H9 (cell line): ENCODE data around the gene TST. TPM values are rescaled to one million over a fixed set of nuclear protein-coding genes. Genes with fewer than 3 reads are reported as not detected.

Source experiments
- DNase-seq: peaks from one replicate; pipeline ENCODE4 v3.0.0-alpha.2; 2017
- H2AFZ ChIP-seq: one replicate; pipeline ENCODE4 v1.6.1; 2013; ENCODE audit warnings: mild to moderate bottlenecking, low read length, control low read depth, moderate library complexity
- H2AK5ac ChIP-seq: 2 replicates; pipeline ENCODE4 v1.6.1; 2013; ENCODE audit warnings: low read length, control low read depth, mixed read lengths; ENCODE audit not compliant: insufficient read length
- H2BK120ac ChIP-seq: one replicate; pipeline ENCODE4 v1.6.1; 2013; ENCODE audit warnings: low read depth, mild to moderate bottlenecking, low read length, control low read depth, inconsistent platforms; ENCODE audit not compliant: poor library complexity, severe bottlenecking
- H2BK12ac ChIP-seq: 2 replicates; pipeline ENCODE4 v1.6.1; 2013; ENCODE audit warnings: low read length, control low read depth, mixed read lengths, low read depth; ENCODE audit not compliant: insufficient read length
- H2BK15ac ChIP-seq: 2 replicates; pipeline ENCODE4 v1.6.1; 2013; ENCODE audit warnings: low read depth, low read length, control low read depth
- H2BK20ac ChIP-seq: one replicate; pipeline ENCODE4 v1.6.1; 2013; ENCODE audit warnings: low read depth, mild to moderate bottlenecking, low read length, control low read depth, inconsistent platforms; ENCODE audit not compliant: poor library complexity, severe bottlenecking
- H2BK5ac ChIP-seq: 2 replicates; pipeline ENCODE4 v1.6.1; 2013; ENCODE audit warnings: low read length, control low read depth, mixed read lengths; ENCODE audit not compliant: insufficient read length
- H3K14ac ChIP-seq: 2 replicates; pipeline ENCODE4 v1.6.1; 2013; ENCODE audit warnings: low read length, control low read depth; ENCODE audit not compliant: insufficient read depth
- H3K18ac ChIP-seq: 2 replicates; pipeline ENCODE4 v1.6.1; 2013; ENCODE audit warnings: low read depth, mild to moderate bottlenecking, mixed read lengths, low read length, control low read depth; ENCODE audit not compliant: insufficient read length
- H3K23ac ChIP-seq: 2 replicates; pipeline ENCODE4 v1.6.1; 2013; ENCODE audit warnings: low read length, control low read depth, mixed read lengths, low read depth; ENCODE audit not compliant: insufficient read length
- H3K23me2 ChIP-seq: 2 replicates; pipeline ENCODE4 v1.6.1; 2013; ENCODE audit warnings: low read depth, mild to moderate bottlenecking, mixed read lengths, low read length, control low read depth; ENCODE audit not compliant: insufficient read length, poor library complexity, severe bottlenecking
- H3K27ac ChIP-seq: 2 replicates; pipeline ENCODE4 v1.5.1; 2013; ENCODE audit warnings: low read length, control low read depth, mixed read lengths, low read depth; ENCODE audit not compliant: insufficient read length
- H3K27me3 ChIP-seq: 2 replicates; pipeline ENCODE4 v1.6.1; 2013; ENCODE audit warnings: low read length, control low read depth, inconsistent platforms; ENCODE audit not compliant: insufficient read depth
- H3K4ac ChIP-seq: 2 replicates; pipeline ENCODE4 v1.6.1; 2013; ENCODE audit warnings: low read depth, mild to moderate bottlenecking, control low read depth, inconsistent platforms, low read length, moderate library complexity
- H3K4me1 ChIP-seq: 2 replicates; pipeline ENCODE4 v1.6.1; 2013; ENCODE audit warnings: low read length, control low read depth, inconsistent platforms; ENCODE audit not compliant: insufficient read depth
- H3K4me2 ChIP-seq: 2 replicates; pipeline ENCODE4 v1.6.1; 2013; ENCODE audit warnings: low read length, control low read depth, mixed read lengths; ENCODE audit not compliant: insufficient read length, insufficient read depth
- H3K56ac ChIP-seq: 2 replicates; pipeline ENCODE4 v1.6.1; 2013; ENCODE audit warnings: low read depth, mild to moderate bottlenecking, mixed read lengths, low read length, control low read depth; ENCODE audit not compliant: insufficient read length
- H3K79me1 ChIP-seq: 2 replicates; pipeline ENCODE4 v1.6.1; 2013; ENCODE audit warnings: low read depth, mild to moderate bottlenecking, moderate library complexity, low read length, control low read depth, inconsistent platforms; ENCODE audit not compliant: insufficient read depth, poor library complexity, severe bottlenecking
- H3K79me2 ChIP-seq: 2 replicates; pipeline ENCODE4 v1.6.1; 2013; ENCODE audit warnings: low read length, control low read depth, inconsistent platforms; ENCODE audit not compliant: insufficient read depth
- H3K9ac ChIP-seq: 2 replicates; pipeline ENCODE4 v1.6.1; 2013; ENCODE audit warnings: low read length, control low read depth, mixed read lengths; ENCODE audit not compliant: insufficient read length; ENCODE audit errors: extremely low read depth
- H3K9me3 ChIP-seq: one replicate; pipeline ENCODE4 v1.6.1; 2013; ENCODE audit warnings: low read depth, low read length, inconsistent platforms; ENCODE audit not compliant: control insufficient read depth
- H3T11ph ChIP-seq: one replicate; pipeline ENCODE4 v1.6.1; 2013; ENCODE audit warnings: mild to moderate bottlenecking, low read length, control low read depth, inconsistent platforms
- H4K20me1 ChIP-seq: one replicate; pipeline ENCODE4 v1.6.1; 2013; ENCODE audit not compliant: control insufficient read depth, insufficient read length, insufficient read depth
- H4K5ac ChIP-seq: 2 replicates; pipeline ENCODE4 v1.6.1; 2013; ENCODE audit warnings: low read depth, mild to moderate bottlenecking, mixed read lengths, low read length, control low read depth; ENCODE audit not compliant: insufficient read length
- H4K8ac ChIP-seq: replicated peaks from 2 replicates; pipeline ENCODE4 v1.6.1; 2013; ENCODE audit warnings: low read length, control low read depth, mixed read lengths, low read depth; ENCODE audit not compliant: insufficient read length
- H4K91ac ChIP-seq: 2 replicates; pipeline ENCODE4 v1.6.1; 2013; ENCODE audit warnings: low read depth, mild to moderate bottlenecking, moderate library complexity, mixed read lengths, low read length, control low read depth; ENCODE audit not compliant: insufficient read length
- H3K27ac Mint-ChIP-seq, 3 experiments: 2 replicates in 2 of 3; 3 replicates in 1 of 3; pipeline ENCODE4 v1.8.0; 2020 to 2021; ENCODE audit warnings: mixed read lengths in 3 of 3, mild to moderate bottlenecking in 1 of 3, moderate library complexity in 1 of 3
- H3K27me3 Mint-ChIP-seq: 2 replicates; pipeline ENCODE4 v1.8.0; 2021; ENCODE audit warnings: low read depth, mild to moderate bottlenecking, moderate library complexity, mixed read lengths
- H3K36me3 Mint-ChIP-seq, 3 experiments: 2 replicates in 2 of 3; 3 replicates in 1 of 3; pipeline ENCODE4 v1.8.0; 2020 to 2021; ENCODE audit warnings: low read depth in 3 of 3, mixed read lengths in 3 of 3; ENCODE audit not compliant: insufficient read depth in 1 of 3
- H3K4me1 Mint-ChIP-seq, 2 experiments: 2 replicates each; pipeline ENCODE4 v1.8.0; 2020; ENCODE audit warnings: mixed read lengths in 2 of 2
- H3K4me3 Mint-ChIP-seq, 2 experiments: 2 replicates in 1 of 2; 3 replicates in 1 of 2; pipeline ENCODE4 v1.8.0; 2020 to 2021; ENCODE audit warnings: mild to moderate bottlenecking in 2 of 2, mixed read lengths in 2 of 2, moderate library complexity in 1 of 2
- H3K9me3 Mint-ChIP-seq, 2 experiments: 2 replicates in 1 of 2; 3 replicates in 1 of 2; pipeline ENCODE4 v1.8.0; 2020; ENCODE audit warnings: mild to moderate bottlenecking in 2 of 2, mixed read lengths in 2 of 2, moderate library complexity in 1 of 2
- WGBS: extraction: QIAGEN DNeasy Blood & Tissue Kit; methylation state at CpG from one replicate; pipeline ENCODE4 v1.1.7; 2013; ENCODE audit warnings: missing lambda C conversion rate, low lambda C conversion rate, mixed read lengths; ENCODE audit not compliant: insufficient read length; ENCODE audit errors: extremely low coverage; 5-methylcytosine and 5-hydroxymethylcytosine counted together
- total RNA-seq: library from RNA; stranded (reverse); gene quantifications from 2 replicates; pipeline ENCODE4 v1.2.1, GENCODE V29; 2021
- TF ChIP-seq, protein P1 (sequence below): fragments of 200-600 bp; sonication (generic); conservative IDR thresholded peaks from 3 replicates; pipeline ENCODE4 v1.8.0; 2021; ENCODE audit warnings: antibody characterized with exemption, mild to moderate bottlenecking

TST gene
- total RNA-seq, 1 experiment from 2014 or later = 31.9 TPM

DNA sequence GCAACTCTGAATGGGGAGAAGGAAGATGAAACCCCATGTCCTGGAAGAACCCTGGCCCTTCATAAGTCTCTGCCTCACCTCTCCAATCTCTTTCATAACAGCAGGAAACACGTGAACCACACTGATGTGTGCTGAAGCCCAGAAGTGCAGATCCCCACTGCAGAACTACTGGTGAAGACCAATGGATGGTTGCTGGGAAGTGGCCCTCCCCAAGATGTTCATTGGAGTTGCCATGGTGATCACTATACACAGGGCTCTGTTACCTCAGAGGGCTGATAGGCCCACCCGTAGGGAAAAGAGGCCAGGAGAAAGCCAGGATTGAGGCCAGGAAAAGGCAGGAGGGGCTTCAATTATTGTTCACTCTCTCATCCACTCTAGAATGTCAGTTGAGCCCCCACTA is 11.6 kb downstream of the TST start:
- Histone ChIP-seq H3K23me2 (no peaks in the 10 kb centered on the region), H4K20me1 (no peaks in the 10 kb centered on the region), H3K4ac (no peak overlapping the region), H3K79me2 (no peaks in the 10 kb centered on the region), H3K4me1 (no peaks in the 10 kb centered on the region), H3K27ac (no peak overlapping the region), H3K23ac (no peak overlapping the region), H2AFZ (no peak overlapping the region), H2BK120ac (no peak overlapping the region), H3K14ac (no peak overlapping the region), H4K5ac (no peak overlapping the region), H3K9me3 (no peaks in the 10 kb centered on the region), H2AK5ac (no peak overlapping the region), H2BK5ac (no peak overlapping the region), H3K56ac (no peak overlapping the region), H3K18ac (no peak overlapping the region), H4K8ac (no peak overlapping the region), H2BK15ac (no peak overlapping the region), H3K79me1 (no peaks in the 10 kb centered on the region), H2BK12ac (no peak overlapping the region), H3K4me2 (no peak overlapping the region), H3K27me3 (no peaks in the 10 kb centered on the region), H3K9ac (no peak overlapping the region), H2BK20ac (no peak overlapping the region), H3T11ph (no peak overlapping the region), H4K91ac (no peak overlapping the region)
- H3K9me3 Mint-ChIP-seq = peaks cover 2% of the 10 kb centered on the region in 2 experiments; a peak in 1 of 5 replicates
- H3K36me3 Mint-ChIP-seq = no peaks in the 10 kb centered on the region; a peak in 1 of 7 replicates
- H3K4me1 Mint-ChIP-seq = peaks cover 9 to 15% of the 10 kb centered on the region in 2 experiments
- H3K27ac Mint-ChIP-seq = no peak overlapping the region
- H3K27me3 Mint-ChIP-seq = peaks cover 69% of the 10 kb centered on the region
- WGBS = no CpG with 5 or more reads among the region's 2 CpGs
- DNase-seq = no peak
- H3K4me3 Mint-ChIP-seq = no peak overlapping the region
- TF ChIP-seq, protein P1, sequence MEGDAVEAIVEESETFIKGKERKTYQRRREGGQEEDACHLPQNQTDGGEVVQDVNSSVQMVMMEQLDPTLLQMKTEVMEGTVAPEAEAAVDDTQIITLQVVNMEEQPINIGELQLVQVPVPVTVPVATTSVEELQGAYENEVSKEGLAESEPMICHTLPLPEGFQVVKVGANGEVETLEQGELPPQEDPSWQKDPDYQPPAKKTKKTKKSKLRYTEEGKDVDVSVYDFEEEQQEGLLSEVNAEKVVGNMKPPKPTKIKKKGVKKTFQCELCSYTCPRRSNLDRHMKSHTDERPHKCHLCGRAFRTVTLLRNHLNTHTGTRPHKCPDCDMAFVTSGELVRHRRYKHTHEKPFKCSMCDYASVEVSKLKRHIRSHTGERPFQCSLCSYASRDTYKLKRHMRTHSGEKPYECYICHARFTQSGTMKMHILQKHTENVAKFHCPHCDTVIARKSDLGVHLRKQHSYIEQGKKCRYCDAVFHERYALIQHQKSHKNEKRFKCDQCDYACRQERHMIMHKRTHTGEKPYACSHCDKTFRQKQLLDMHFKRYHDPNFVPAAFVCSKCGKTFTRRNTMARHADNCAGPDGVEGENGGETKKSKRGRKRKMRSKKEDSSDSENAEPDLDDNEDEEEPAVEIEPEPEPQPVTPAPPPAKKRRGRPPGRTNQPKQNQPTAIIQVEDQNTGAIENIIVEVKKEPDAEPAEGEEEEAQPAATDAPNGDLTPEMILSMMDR = no peak
